Vagina (tissue), 2 donors: Measurements from ENCODE around the gene ZNF415. TPM values are rescaled to one million over a fixed set of nuclear protein-coding genes. Genes with fewer than 3 reads are reported as not detected.
A peak's percentile ranks its signal among the peaks of the same experiment; 100 is the strongest.
"Not testable (repeated sequence)": the region's sequence is repeated elsewhere in the genome, so short reads cannot be mapped to it uniquely, and the experiment has no call there.

ENCODE experiments used
- DNase-seq, 2 donors: peaks; one replicate each; pipeline ENCODE4 v3.0.0-alpha.2; 2017; ENCODE audit errors: extremely low spot score in 2 of 2
- H3K27ac ChIP-seq: fragments of 200-600 bp; sonication (generic); one replicate; pipeline ENCODE4 v1.5.1; 2019
- H3K27me3 ChIP-seq: fragments of 200-600 bp; sonication (generic); one replicate; pipeline ENCODE4 v1.5.1; 2019
- H3K36me3 ChIP-seq, 2 donors: fragments of 200-600 bp; sonication (generic); one replicate each; pipeline ENCODE4 v1.5.1; 2017 to 2019
- H3K4me1 ChIP-seq: fragments of 200-600 bp; sonication (generic); one replicate; pipeline ENCODE4 v1.5.1; 2019
- H3K4me3 ChIP-seq, 2 donors: fragments of 200-600 bp; sonication (generic); 1 replicate in 1 of 2; 2 replicates in 1 of 2; pipeline ENCODE4 v1.5.1; 2016 to 2019
- H3K9me3 ChIP-seq: fragments of 200-600 bp; sonication (generic); one replicate; pipeline ENCODE4 v1.5.1; 2019
- CTCF ChIP-seq, 3 experiments: fragments of 450-650 bp in 2 of 3; fragments of 200-600 bp in 1 of 3; sonication (generic) in 1 of 3; IDR thresholded peaks; one replicate each; pipeline ENCODE4 v1.5.1; 2017 to 2019; ENCODE audit warnings: antibody characterized with exemption in 3 of 3, mild to moderate bottlenecking in 2 of 3, moderate library complexity in 2 of 3
- POLR2A ChIP-seq, 2 donors: fragments of 450-650 bp; IDR thresholded peaks; one replicate each; pipeline ENCODE4 v1.6.1; 2017; ENCODE audit warnings: antibody characterized with exemption in 2 of 2, mild to moderate bottlenecking in 2 of 2, moderate library complexity in 2 of 2
- POLR2AphosphoS5 ChIP-seq, 2 donors: sonication (generic); formaldehyde crosslinking; IDR thresholded peaks; one replicate each; pipeline ENCODE4 v1.9.0; 2017; ENCODE audit warnings: antibody characterized with exemption in 2 of 2, mild to moderate bottlenecking in 2 of 2, low read depth in 1 of 2; ENCODE audit not compliant: insufficient read depth in 1 of 2
- intact Hi-C: fragments of 100-400 bp; cut with DNase I; formaldehyde crosslinking; loops from one replicate; pipeline ENCODE4 v1.15.1; 2023
- total RNA-seq: library from RNA; depleted of rRNA; stranded (reverse); fragments of >200 nt; gene quantifications from one replicate; pipeline ENCODE4 v1.2.3, GENCODE V29; 2016

The ZNF415 gene
- total RNA-seq, 1 donor from 2014 or later = 6.6 TPM

GRCh38 chr19:53103234-53104203, 29.2 kb downstream of the ZNF415 start, which contains the start of gene ZNF160:
TSS of gene ZNF160 (minus strand) at chr19:53103422. CDS start at chr19:53086276, 17,146 bp downstream.
- peak in 1 of 2 donors; percentile 96 for DNase-seq
- H3K4me1 ChIP-seq = peaks cover 21% of the 10 kb centered on the region
- H3K9me3 ChIP-seq = no peaks in the 10 kb centered on the region
- no peaks in the 10 kb centered on the region for H3K27me3 ChIP-seq
- peak within 1 kb of the TSS; percentile 55 to 70 for H3K4me3 ChIP-seq
- intact Hi-C loops = loop anchor here (2.0 to 5.0 kb wide), 2 partner anchors 161 to 961 kb away; no protein-coding TSS in a partner anchor
- peak within 1 kb of the TSS; percentile 65 for H3K27ac ChIP-seq
- peaks cover 0 to 8% of the 10 kb centered on the region in 2 donors for H3K36me3 ChIP-seq
- TF ChIP-seq POLR2AphosphoS5 (IDR thresholded peaks at IDR 0.05; ENCODE audit: insufficient read depth in 1 of 2, low read depth in 1 of 2) (peak; percentile 85 to 92), POLR2A (IDR thresholded peaks at IDR 0.05) (peak in 1 of 2 donors; percentile 87), CTCF (IDR thresholded peaks at IDR 0.05) (no peak)

- DNase-seq = no peak
- TF ChIP-seq CTCF (IDR thresholded peaks at IDR 0.05) = no peak
- no peak for TF ChIP-seq POLR2AphosphoS5 (IDR thresholded peaks at IDR 0.05; ENCODE audit: insufficient read depth in 1 of 2, low read depth in 1 of 2)
- no peak for TF ChIP-seq POLR2A (IDR thresholded peaks at IDR 0.05)
- Histone ChIP-seq H3K4me1 (peaks cover 21% of the 10 kb centered on the region), H3K4me3 (peak overlapping the region; percentile 55 to 70), H3K27ac (peak overlapping the region; percentile 65), H3K9me3 (no peaks in the 10 kb centered on the region), H3K36me3 (peaks cover 0 to 9% of the 10 kb centered on the region in 2 donors), H3K27me3 (no peaks in the 10 kb centered on the region)
- intact Hi-C loops = loop anchor here (2.0 to 5.0 kb wide), 2 partner anchors 160 to 960 kb away; no protein-coding TSS in a partner anchor
These were observed 29.9 kb downstream of the ZNF415 start for GRCh38 chr19:53102756-53103233.

- peak overlapping the region; percentile 55 to 70 for H3K4me3 ChIP-seq
- H3K9me3 ChIP-seq = no peaks in the 10 kb centered on the region
- no peaks in the 10 kb centered on the region for H3K27me3 ChIP-seq
- peaks cover 0 to 14% of the 10 kb centered on the region in 2 donors for H3K36me3 ChIP-seq
- H3K4me1 ChIP-seq = peaks cover 21% of the 10 kb centered on the region
- no peak for DNase-seq
- TF ChIP-seq POLR2AphosphoS5 (IDR thresholded peaks at IDR 0.05; ENCODE audit: insufficient read depth in 1 of 2, low read depth in 1 of 2) (no peak), POLR2A (IDR thresholded peaks at IDR 0.05) (no peak), CTCF (IDR thresholded peaks at IDR 0.05) (no peak)
- H3K27ac ChIP-seq = peak overlapping the region; percentile 65
- intact Hi-C loops = loop anchor here (2.0 to 5.0 kb wide), 2 partner anchors 159 to 960 kb away; no protein-coding TSS in a partner anchor
These were observed 30.4 kb downstream of the ZNF415 start for GRCh38 chr19:53102206-53102755.

- Histone ChIP-seq H3K27me3 (no peaks in the 10 kb centered on the region), H3K27ac (no peak overlapping the region), H3K4me1 (peaks cover 21% of the 10 kb centered on the region), H3K36me3 (peaks cover 0 to 14% of the 10 kb centered on the region in 2 donors), H3K9me3 (no peaks in the 10 kb centered on the region), H3K4me3 (no peak overlapping the region)
- intact Hi-C loops = loop anchor here (5.0 kb wide), 1 partner anchor 959 kb away; no protein-coding TSS in a partner anchor
- TF ChIP-seq CTCF (IDR thresholded peaks at IDR 0.05) = no peak
- no peak for TF ChIP-seq POLR2AphosphoS5 (IDR thresholded peaks at IDR 0.05; ENCODE audit: insufficient read depth in 1 of 2, low read depth in 1 of 2)
- TF ChIP-seq POLR2A (IDR thresholded peaks at IDR 0.05) = no peak
- DNase-seq = no peak
These were observed 31.2 kb downstream of the ZNF415 start for GRCh38 chr19:53101518-53101917.

GRCh38 chr19:53098570-53098969, 34.1 kb downstream of the ZNF415 start:
- peaks cover 0 to 14% of the 10 kb centered on the region in 2 donors for H3K36me3 ChIP-seq
- peaks cover 34% of the 10 kb centered on the region for H3K4me1 ChIP-seq
- H3K27ac ChIP-seq, DNase-seq, H3K9me3 ChIP-seq, H3K27me3 ChIP-seq, H3K4me3 ChIP-seq: not testable (repeated sequence)
- intact Hi-C loops = loop anchor here (2.0 kb wide), 1 partner anchor 28 kb away; no protein-coding TSS in a partner anchor

GRCh38 chr19:53096982-53097690, 35.6 kb downstream of the ZNF415 start:
- H3K36me3 ChIP-seq = peaks cover 0 to 14% of the 10 kb centered on the region in 2 donors
- DNase-seq, H3K4me3 ChIP-seq, intact Hi-C loops, H3K27me3 ChIP-seq, H3K27ac ChIP-seq, H3K9me3 ChIP-seq: not testable (repeated sequence)
- peaks cover 29% of the 10 kb centered on the region for H3K4me1 ChIP-seq

GRCh38 chr19:53096579-53096978, 36.1 kb downstream of the ZNF415 start:
- H3K9me3 ChIP-seq, H3K27me3 ChIP-seq, H3K4me3 ChIP-seq, DNase-seq, intact Hi-C loops, H3K27ac ChIP-seq: not testable (repeated sequence)
- Histone ChIP-seq H3K4me1 (peaks cover 23% of the 10 kb centered on the region), H3K36me3 (peaks cover 0 to 14% of the 10 kb centered on the region in 2 donors)
